K562 (cell line): ENCODE data around the gene SRC. TPM values are rescaled to one million over a fixed set of nuclear protein-coding genes. Genes with fewer than 3 reads are reported as not detected.
A peak's percentile ranks its signal among the peaks of the same experiment; 100 is the strongest.

ENCODE experiments used
- ATAC-seq: fragments of 200-7000 bp; cut with Tn5 transposase; 3 replicates; pipeline ENCODE4 v1.9.1; 2020; ENCODE audit warnings: moderate library complexity
- BruUV-seq: library from RNA; stranded (reverse); fragments of 400-500 nt; replicated peaks from 2 replicates; lab custom pipeline; 2021; lab: Mats Ljungman, UMichigan
- CTCF ChIA-PET: fragments of 300-600 bp; formaldehyde crosslinking; extraction: SDS; loops from one replicate; lab custom pipeline; 2021; ENCODE audit warnings: low intra/inter-chr PET ratio; lab: Yijun Ruan, JAX
- POLR2A ChIA-PET: fragments of 300-600, 350-650 bp; sonication (Branson Sonifier 250); formaldehyde crosslinking; extraction: SDS; loops from one replicate; lab custom pipeline; 2021; ENCODE audit warnings: antibody characterized with exemption, inconsistent platforms; lab: Yijun Ruan, JAX
- DNase-seq, 4 experiments: peaks; one replicate each; pipeline versions ENCODE4 v3.0.0 to v3.0.0-alpha.2; 2011 to 2018; ENCODE audit warnings: low spot score in 3 of 4, mixed read lengths in 3 of 4; ENCODE audit errors: extremely low read depth in 1 of 4
- FAIRE-seq: peaks from 2 replicates; lab custom pipeline; 2011; peaks lifted over from hg19 to GRCh38; lab: Jason Lieb, UNC
- H2AFZ ChIP-seq: 2 replicates; pipeline ENCODE4 v1.6.0; 2011; ENCODE audit warnings: low read depth, low read length, control low read depth, inconsistent platforms
- H3K27ac ChIP-seq: fragments of 200-600 bp; 3 replicates; pipeline ENCODE4 v1.8.0; 2011; ENCODE audit warnings: low read depth, mild to moderate bottlenecking, control low read depth, inconsistent platforms, low read length, moderate library complexity, mixed read lengths; ENCODE audit errors: extremely low read depth
- H3K27me3 ChIP-seq, 2 experiments: fragments of 300-600 bp in 1 of 2; 2 replicates in 1 of 2; 3 replicates in 1 of 2; pipeline versions ENCODE4 v1.6.0 to v1.8.0; 2011; ENCODE audit warnings: inconsistent platforms in 2 of 2, low read length in 2 of 2, mild to moderate bottlenecking in 1 of 2, mixed read lengths in 1 of 2, moderate library complexity in 1 of 2; ENCODE audit not compliant: control insufficient read depth in 2 of 2, insufficient read depth in 2 of 2
- H3K36me3 ChIP-seq: fragments of 300-600 bp; 3 replicates; pipeline ENCODE4 v1.8.0; 2011; ENCODE audit warnings: mild to moderate bottlenecking, low read length, inconsistent platforms; ENCODE audit not compliant: control insufficient read depth, insufficient read depth
- H3K4me1 ChIP-seq, 2 experiments: fragments of 200-600 bp in 1 of 2; replicated peaks in 1 of 2; 2 replicates in 1 of 2; 3 replicates in 1 of 2; pipeline versions ENCODE4 v1.5.1 to v1.8.0; 2011; ENCODE audit warnings: inconsistent platforms in 2 of 2, low read length in 2 of 2, mild to moderate bottlenecking in 1 of 2, mixed read lengths in 1 of 2, moderate library complexity in 1 of 2; ENCODE audit not compliant: control insufficient read depth in 2 of 2, insufficient read depth in 2 of 2
- H3K4me2 ChIP-seq: 2 replicates; pipeline ENCODE4 v1.6.1; 2011; ENCODE audit warnings: low read length, control low read depth, inconsistent platforms, mixed read lengths; ENCODE audit not compliant: insufficient read depth
- H3K4me3 ChIP-seq: fragments of 200-600 bp; sonication (generic), shearing (Covaris generic); 2 replicates; pipeline ENCODE4 v1.5.1; 2016; ENCODE audit warnings: control low read depth, inconsistent platforms
- H3K79me2 ChIP-seq: fragments of 200-600 bp; 3 replicates; pipeline ENCODE4 v1.8.0; 2011; ENCODE audit warnings: low read length, inconsistent platforms; ENCODE audit not compliant: control insufficient read depth, insufficient read depth
- H3K9ac ChIP-seq, 2 experiments: 2 replicates each; pipeline versions ENCODE4 v1.6.0 to v1.6.1; 2011; ENCODE audit warnings: low read depth in 2 of 2, low read length in 2 of 2, control low read depth in 1 of 2, inconsistent platforms in 1 of 2, mild to moderate bottlenecking in 1 of 2, mixed read lengths in 1 of 2; ENCODE audit not compliant: insufficient read depth in 1 of 2
- H3K9me1 ChIP-seq: one replicate; pipeline ENCODE4 v1.6.0; 2011; ENCODE audit warnings: inconsistent platforms, mild to moderate bottlenecking, low read length, moderate library complexity; ENCODE audit not compliant: control insufficient read depth, insufficient read depth
- H3K9me3 ChIP-seq: replicated peaks from 2 replicates; pipeline ENCODE4 v1.5.1; 2011; ENCODE audit warnings: low read depth, low read length, inconsistent platforms; ENCODE audit not compliant: control insufficient read depth, insufficient read depth
- H4K20me1 ChIP-seq: replicated peaks from 2 replicates; pipeline ENCODE4 v1.6.1; 2011; ENCODE audit warnings: low read length, inconsistent platforms, mixed read lengths; ENCODE audit not compliant: control insufficient read depth, insufficient read depth
- BCOR ChIP-seq: fragments of 450-650 bp; IDR thresholded peaks from 2 replicates; pipeline ENCODE4 v1.6.1; 2016
- E2F1 ChIP-seq: sonication (generic); formaldehyde crosslinking; IDR thresholded peaks from 2 replicates; pipeline ENCODE4 v1.8.1; 2023; ENCODE audit warnings: mild to moderate bottlenecking, missing genetic modification reagents, moderate library complexity
- FOSL1 ChIP-seq: fragments of 200-800 bp; sonication (Bioruptor generic); conservative IDR thresholded peaks from 2 replicates; pipeline ENCODE4 v1.6.1; 2016; ENCODE audit warnings: missing genetic modification characterization, missing compliant biosample characterization
- NONO ChIP-seq, 2 experiments: fragments of 200-400 bp in 1 of 2; fragments of 450-650 bp in 1 of 2; formaldehyde crosslinking in 1 of 2; IDR thresholded peaks; 2 replicates each; pipeline ENCODE4 v1.6.1; 2017; ENCODE audit warnings: low read depth in 2 of 2, mild to moderate bottlenecking in 2 of 2, moderate library complexity in 2 of 2, low read length in 1 of 2
- NUFIP1 ChIP-seq: fragments of 450-650 bp; IDR thresholded peaks from 2 replicates; pipeline ENCODE4 v1.6.1; 2018; ENCODE audit not compliant: partially characterized antibody
- RHOXF2B ChIP-seq: fragments of 250-450 bp; sonication (Bioruptor Pico); conservative IDR thresholded peaks from 2 replicates; pipeline ENCODE4 v1.5.1; 2021
- ZNF146 ChIP-seq: IDR thresholded peaks from one replicate; pipeline ENCODE4 v1.6.1; 2018; ENCODE audit warnings: missing compliant biosample characterization; ENCODE audit not compliant: unreplicated experiment
- WGBS: fragments of 100-300 bp; shearing (Covaris generic); methylation state at CpG from one replicate; pipeline ENCODE4 v1.1.6; 2016; ENCODE audit warnings: low coverage, mixed read lengths; ENCODE audit not compliant: insufficient coverage; ENCODE audit errors: missing lambda C conversion rate; 5-methylcytosine and 5-hydroxymethylcytosine counted together
- in situ Hi-C: fragments of 300-500 bp; cut with MboI; formaldehyde crosslinking; loops from 4 replicates; pipeline ENCODE4 v1.15.0; 2018; ENCODE audit warnings: inconsistent platforms, mixed read lengths
- intact Hi-C: fragments of 100-400 bp; cut with micrococcal nuclease; formaldehyde crosslinking; loops from 2 replicates; pipeline ENCODE4 v1.14.2; 2022
- polyA plus RNA-seq, 8 experiments: library from polyadenylated mRNA; depleted of rRNA in 4 of 8; stranded (reverse) in 5 of 8; unstranded in 3 of 8; fragments of >200 nt; fragmentation: Nextera tagmentation in 2 of 8; fragmentation: Illumina TruSeq in 1 of 8; extraction: Ambion mirVana in 2 of 8; extraction: Trizol in 1 of 8; gene quantifications; 2 replicates each; pipeline versions ENCODE4 v1.2.1 to v1.2.3, GENCODE V29; 2011 to 2014; ENCODE audit warnings: inconsistent platforms in 1 of 8, missing spikeins in 1 of 8
- total RNA-seq, 7 experiments: library from RNA; depleted of rRNA in 6 of 7; stranded (reverse); fragments of >200 nt in 6 of 7; fragmentation: Illumina TruSeq in 2 of 7; extraction: Trizol in 2 of 7; gene quantifications; 2 replicates each; pipeline versions ENCODE4 v1.2.1 to v1.2.3, GENCODE V29; 2011 to 2021; ENCODE audit warnings: low replicate concordance in 1 of 7
- TF ChIP-seq, protein P1 (sequence below): fragments of 450-650 bp; formaldehyde crosslinking; IDR thresholded peaks from 2 replicates; pipeline ENCODE4 v1.4.0; 2022; ENCODE audit warnings: missing genetic modification characterization
- TF ChIP-seq, protein P2 (sequence below): fragments of 450-650 bp; IDR thresholded peaks from 2 replicates; pipeline ENCODE4 v1.6.1; 2016
- TF ChIP-seq, protein P3 (sequence below): fragments of 450-650 bp; formaldehyde crosslinking; conservative IDR thresholded peaks from 2 replicates; pipeline ENCODE4 v1.4.0; 2022; ENCODE audit warnings: mild to moderate bottlenecking, missing genetic modification characterization
- TF ChIP-seq, protein P4 (sequence below): IDR thresholded peaks from 2 replicates; pipeline ENCODE4 v1.6.1; 2012; ENCODE audit warnings: low read depth, low read length, improper control_type of control experiment, borderline replicate concordance

The SRC gene
- total and polyA plus RNA-seq, 9 of the 15 experiments (the other 6 are each of a cell fraction or from before 2014, with no cell fraction given), result 0.06 to 8.5 (median 3.1) TPM

DNA sequence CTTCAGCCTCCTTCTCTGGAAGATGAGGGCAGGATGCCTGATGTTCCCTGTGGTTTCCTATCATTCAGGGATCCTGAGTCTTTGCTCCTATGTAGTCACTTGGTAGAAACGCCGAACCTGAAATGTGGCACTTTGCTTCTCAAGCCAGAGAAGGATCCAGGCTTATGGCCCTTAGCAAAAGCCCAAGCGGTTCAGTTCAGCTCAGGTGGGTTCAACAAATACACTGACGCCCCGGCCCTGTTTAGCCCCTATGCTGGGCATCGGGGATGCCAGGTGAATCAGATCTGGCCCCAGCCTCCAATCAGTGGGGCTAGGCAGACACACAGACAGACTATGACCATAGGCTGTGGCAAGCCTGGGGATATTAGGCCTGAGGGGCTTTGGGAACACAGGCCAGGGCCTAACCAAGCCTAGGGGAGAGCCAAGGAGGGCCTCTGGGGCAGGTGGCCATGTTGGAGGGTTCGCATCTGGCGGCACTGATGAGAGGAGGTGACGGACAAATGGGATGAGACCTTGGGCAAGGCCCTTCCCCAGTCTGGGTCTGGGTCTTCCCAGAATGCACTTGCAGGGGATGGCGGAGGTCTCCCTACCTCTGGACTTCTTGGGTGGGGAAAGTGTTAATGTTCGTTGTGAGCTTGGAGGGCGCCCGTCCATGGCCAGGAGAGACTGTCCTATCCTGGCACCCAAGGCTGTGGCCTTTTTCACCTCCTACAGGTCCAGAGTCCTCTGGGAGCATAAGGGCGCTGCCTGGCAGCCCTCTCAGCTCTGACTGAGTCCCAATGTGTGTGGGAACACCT, 17.6 kb upstream of the SRC start:
- ChIA-PET CTCF (no interaction called here), POLR2A (interaction anchor here (1.1 to 1.3 kb wide), 3 partner anchors 10 to 18 kb away, joined by 3 to 5 read pairs (median 4); no protein-coding TSS in a partner anchor)
- peaks cover 7 to 8% of the 10 kb centered on the region in 2 experiments for H3K4me1 ChIP-seq
- no peaks in the 10 kb centered on the region for H3K27me3 ChIP-seq
- peak overlapping the region; percentile 16; the same call in 1 of the 2 replicates for H2AFZ ChIP-seq
- H3K9ac ChIP-seq, result peak overlapping the region in 1 of 2 experiments; percentile 73; a peak in 1 of 4 replicates
- no peak overlapping the region for H3K4me2 ChIP-seq
- ATAC-seq (no peak), FAIRE-seq (no peak), DNase-seq (no peak)
- no peaks in the 10 kb centered on the region for H3K9me3 ChIP-seq
- intact Hi-C loops, result no loop called here
- no peaks in the 10 kb centered on the region for H3K36me3 ChIP-seq
- in situ Hi-C loops, result no loop called here
- no TSS peak for BruUV-seq
- H4K20me1 ChIP-seq, result no peaks in the 10 kb centered on the region
- H3K79me2 ChIP-seq, result no peaks in the 10 kb centered on the region
- H3K9me1 ChIP-seq, result no peaks in the 10 kb centered on the region
- 77% methylated on average over 14 of the region's 14 CpGs for WGBS
- no peak overlapping the region for H3K4me3 ChIP-seq
- no peak overlapping the region for H3K27ac ChIP-seq
- TF ChIP-seq, protein P1, sequence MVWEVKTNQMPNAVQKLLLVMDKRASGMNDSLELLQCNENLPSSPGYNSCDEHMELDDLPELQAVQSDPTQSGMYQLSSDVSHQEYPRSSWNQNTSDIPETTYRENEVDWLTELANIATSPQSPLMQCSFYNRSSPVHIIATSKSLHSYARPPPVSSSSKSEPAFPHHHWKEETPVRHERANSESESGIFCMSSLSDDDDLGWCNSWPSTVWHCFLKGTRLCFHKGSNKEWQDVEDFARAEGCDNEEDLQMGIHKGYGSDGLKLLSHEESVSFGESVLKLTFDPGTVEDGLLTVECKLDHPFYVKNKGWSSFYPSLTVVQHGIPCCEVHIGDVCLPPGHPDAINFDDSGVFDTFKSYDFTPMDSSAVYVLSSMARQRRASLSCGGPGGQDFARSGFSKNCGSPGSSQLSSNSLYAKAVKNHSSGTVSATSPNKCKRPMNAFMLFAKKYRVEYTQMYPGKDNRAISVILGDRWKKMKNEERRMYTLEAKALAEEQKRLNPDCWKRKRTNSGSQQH, result no peak
- TF ChIP-seq RHOXF2B (CRISPR knock-in tag), result no peak
- TF ChIP-seq ZNF146, result no peak
- no peak for TF ChIP-seq BCOR
- no peak for TF ChIP-seq NONO (IDR thresholded peaks at IDR 0.05; ENCODE audit: low read depth in 2 of 2, low read length in 1 of 2)
- TF ChIP-seq E2F1 (CRISPR knock-in tag), result no peak
- TF ChIP-seq NUFIP1, result no peak
- TF ChIP-seq, protein P2, sequence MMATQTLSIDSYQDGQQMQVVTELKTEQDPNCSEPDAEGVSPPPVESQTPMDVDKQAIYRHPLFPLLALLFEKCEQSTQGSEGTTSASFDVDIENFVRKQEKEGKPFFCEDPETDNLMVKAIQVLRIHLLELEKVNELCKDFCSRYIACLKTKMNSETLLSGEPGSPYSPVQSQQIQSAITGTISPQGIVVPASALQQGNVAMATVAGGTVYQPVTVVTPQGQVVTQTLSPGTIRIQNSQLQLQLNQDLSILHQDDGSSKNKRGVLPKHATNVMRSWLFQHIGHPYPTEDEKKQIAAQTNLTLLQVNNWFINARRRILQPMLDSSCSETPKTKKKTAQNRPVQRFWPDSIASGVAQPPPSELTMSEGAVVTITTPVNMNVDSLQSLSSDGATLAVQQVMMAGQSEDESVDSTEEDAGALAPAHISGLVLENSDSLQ, result no peak
- TF ChIP-seq, protein P3, sequence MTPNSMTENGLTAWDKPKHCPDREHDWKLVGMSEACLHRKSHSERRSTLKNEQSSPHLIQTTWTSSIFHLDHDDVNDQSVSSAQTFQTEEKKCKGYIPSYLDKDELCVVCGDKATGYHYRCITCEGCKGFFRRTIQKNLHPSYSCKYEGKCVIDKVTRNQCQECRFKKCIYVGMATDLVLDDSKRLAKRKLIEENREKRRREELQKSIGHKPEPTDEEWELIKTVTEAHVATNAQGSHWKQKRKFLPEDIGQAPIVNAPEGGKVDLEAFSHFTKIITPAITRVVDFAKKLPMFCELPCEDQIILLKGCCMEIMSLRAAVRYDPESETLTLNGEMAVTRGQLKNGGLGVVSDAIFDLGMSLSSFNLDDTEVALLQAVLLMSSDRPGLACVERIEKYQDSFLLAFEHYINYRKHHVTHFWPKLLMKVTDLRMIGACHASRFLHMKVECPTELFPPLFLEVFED (CRISPR knock-in tag), result no peak
- no peak for TF ChIP-seq FOSL1 (tag)
- TF ChIP-seq, protein P4, sequence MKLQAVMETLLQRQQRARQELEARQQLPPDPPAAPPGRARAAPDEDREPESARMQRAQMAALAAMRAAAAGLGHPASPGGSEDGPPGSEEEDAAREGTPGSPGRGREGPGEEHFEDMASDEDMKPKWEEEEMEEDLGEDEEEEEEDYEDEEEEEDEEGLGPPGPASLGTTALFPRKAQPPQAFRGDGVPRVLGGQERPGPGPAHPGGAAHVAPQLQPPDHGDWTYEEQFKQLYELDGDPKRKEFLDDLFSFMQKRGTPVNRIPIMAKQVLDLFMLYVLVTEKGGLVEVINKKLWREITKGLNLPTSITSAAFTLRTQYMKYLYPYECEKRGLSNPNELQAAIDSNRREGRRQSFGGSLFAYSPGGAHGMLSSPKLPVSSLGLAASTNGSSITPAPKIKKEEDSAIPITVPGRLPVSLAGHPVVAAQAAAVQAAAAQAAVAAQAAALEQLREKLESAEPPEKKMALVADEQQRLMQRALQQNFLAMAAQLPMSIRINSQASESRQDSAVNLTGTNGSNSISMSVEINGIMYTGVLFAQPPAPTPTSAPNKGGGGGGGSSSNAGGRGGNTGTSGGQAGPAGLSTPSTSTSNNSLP, result no peak
